Esophagus squamous epithelium (tissue), 5 donors: ENCODE results near the gene EGFR. TPM values are rescaled to one million over a fixed set of nuclear protein-coding genes. Genes with fewer than 3 reads are reported as not detected.

Source experiments
- DNase-seq: peaks from one replicate; lab custom pipeline; 2025; lab: John Stamatoyannopoulos, UW
- H3K27ac ChIP-seq, 4 donors: fragments of 200-600 bp; sonication (generic); one replicate each; pipeline ENCODE4 v1.5.1; 2016 to 2019; ENCODE audit warnings: mild to moderate bottlenecking in 1 of 4
- H3K27me3 ChIP-seq, 4 donors: fragments of 200-600 bp; sonication (generic); 1 replicate in 3 of 4; 2 replicates in 1 of 4; pipeline versions ENCODE4 v1.5.1 to v1.6.0; 2017 to 2021; ENCODE audit warnings: antibody characterized with exemption in 1 of 4
- H3K36me3 ChIP-seq, 3 donors: fragments of 200-600 bp; sonication (generic); one replicate each; pipeline ENCODE4 v1.5.1; 2016 to 2019
- H3K4me1 ChIP-seq, 3 donors: fragments of 200-600 bp; sonication (generic); one replicate each; pipeline ENCODE4 v1.5.1; 2017 to 2019
- H3K4me3 ChIP-seq, 4 donors: fragments of 200-600 bp; sonication (generic); 1 replicate in 3 of 4; 2 replicates in 1 of 4; pipeline ENCODE4 v1.5.1; 2016 to 2019; ENCODE audit warnings: mild to moderate bottlenecking in 2 of 4, moderate library complexity in 1 of 4
- H3K9me3 ChIP-seq, 3 donors: fragments of 200-600 bp; sonication (generic); one replicate each; pipeline ENCODE4 v1.5.1; 2016 to 2019
- CTCF ChIP-seq, 6 experiments: fragments of 450-650 bp in 4 of 6; fragments of 200-600 bp in 2 of 6; sonication (generic) in 2 of 6; IDR thresholded peaks; one replicate each; pipeline ENCODE4 v1.5.1; 2016 to 2019; ENCODE audit warnings: antibody characterized with exemption in 6 of 6, mild to moderate bottlenecking in 4 of 6, moderate library complexity in 4 of 6
- POLR2A ChIP-seq, 4 donors: fragments of 450-650 bp; IDR thresholded peaks; one replicate each; pipeline ENCODE4 v1.6.1; 2017; ENCODE audit warnings: antibody characterized with exemption in 4 of 4, mild to moderate bottlenecking in 4 of 4, moderate library complexity in 3 of 4
- WGBS, 2 donors: methylation state at CpG; one replicate each; pipeline ENCODE4 v1.1.5; 2018; 5-methylcytosine and 5-hydroxymethylcytosine counted together
- intact Hi-C: fragments of 100-400 bp; cut with DNase I; formaldehyde crosslinking; loops from one replicate; pipeline ENCODE4 v1.15.0; 2022
- total RNA-seq, 4 donors: library from RNA; depleted of rRNA; stranded (reverse); fragments of >200 nt; gene quantifications; one replicate each; pipeline ENCODE4 v1.1.0, GENCODE V29; 2016
- donor health status: DM: yes; HTN: yes; CAD: no.

EGFR gene
- total RNA-seq = 100 to 1,000 TPM in 1 of 4 donors, 10 to 100 TPM in 3; 66.1 to 108 (median 72.3) TPM

- DNase-seq = no peak
- 4 to 6% methylated on average over 14 to 28 of the region's 80 CpGs for WGBS, 2 donors
- intact Hi-C loops = no loop called here
Measured at GRCh38 chr7:55018361-55019190, at the start of gene EGFR. Gene EGFR, plus strand, starts transcription at chr7:55019017. Its CDS starts 261 bp downstream, at chr7:55019278.

GRCh38 chr7:54969208-54969967 is 49.4 kb upstream of the EGFR start:
- H3K27ac ChIP-seq = no peak overlapping the region
- no peak for DNase-seq
- no peaks in the 10 kb centered on the region for H3K4me1 ChIP-seq
- intact Hi-C loops = no loop called here
- no peaks in the 10 kb centered on the region for H3K36me3 ChIP-seq
- TF ChIP-seq CTCF (IDR thresholded peaks at IDR 0.05) = no peak
- TF ChIP-seq POLR2A (IDR thresholded peaks at IDR 0.05) = no peak
- 80 to 87% methylated on average over 13 of the region's 13 CpGs for WGBS, 2 donors
- H3K27me3 ChIP-seq = no peaks in the 10 kb centered on the region
- H3K9me3 ChIP-seq = peaks cover 0 to 9% (median 0%) of the 10 kb centered on the region in 3 donors
- no peak overlapping the region for H3K4me3 ChIP-seq

More at GRCh38 chr7:55018361-55019190, at the start of gene EGFR:
- H3K4me1 ChIP-seq = peaks cover 10 to 49% (median 20%) of the 10 kb centered on the region in 3 donors
- no peaks in the 10 kb centered on the region for H3K36me3 ChIP-seq
- H3K4me3 ChIP-seq = peak within 1 kb of the TSS; percentile 79 to 93 (median 88)
- H3K9me3 ChIP-seq = no peaks in the 10 kb centered on the region
- peak within 1 kb of the TSS; percentile 94 to 100 (median 98) for H3K27ac ChIP-seq
- H3K27me3 ChIP-seq = peaks cover 0 to 28% (median 0%) of the 10 kb centered on the region in 4 donors
- TF ChIP-seq CTCF (IDR thresholded peaks at IDR 0.05) (no peak), POLR2A (IDR thresholded peaks at IDR 0.05) (peak in 2 of 4 donors; percentile 91 to 95)

- Histone ChIP-seq H3K4me3 (no peak overlapping the region), H3K9me3 (peaks cover 0 to 9% (median 0%) of the 10 kb centered on the region in 3 donors), H3K36me3 (no peaks in the 10 kb centered on the region), H3K27ac (no peak overlapping the region), H3K4me1 (no peaks in the 10 kb centered on the region), H3K27me3 (no peaks in the 10 kb centered on the region)
- no peak for TF ChIP-seq POLR2A (IDR thresholded peaks at IDR 0.05)
- WGBS, 2 donors = 66 to 73% methylated on average over 2 of the region's 2 CpGs
- no peak for DNase-seq
- intact Hi-C loops = no loop called here
Measured at GRCh38 chr7:54972733-54973294, 46.0 kb upstream of the EGFR start.

GRCh38 chr7:54978364-54979116 is 40.3 kb upstream of the EGFR start:
- Histone ChIP-seq H3K4me3 (no peak overlapping the region), H3K27me3 (no peaks in the 10 kb centered on the region), H3K4me1 (no peaks in the 10 kb centered on the region), H3K27ac (no peak overlapping the region), H3K9me3 (no peaks in the 10 kb centered on the region), H3K36me3 (no peaks in the 10 kb centered on the region)
- TF ChIP-seq POLR2A (IDR thresholded peaks at IDR 0.05) (no peak), CTCF (IDR thresholded peaks at IDR 0.05) (no peak)
- no peak for DNase-seq
- intact Hi-C loops = no loop called here
- WGBS, 2 donors = 76 to 80% methylated on average over 9 of the region's 9 CpGs

GRCh38 chr7:54980521-54980920 is 38.3 kb upstream of the EGFR start:
- TF ChIP-seq POLR2A (IDR thresholded peaks at IDR 0.05) (no peak), CTCF (IDR thresholded peaks at IDR 0.05) (no peak)
- DNase-seq = no peak

More at GRCh38 chr7:54980521-54980920, 38.3 kb upstream of the EGFR start:
- no peaks in the 10 kb centered on the region for H3K27me3 ChIP-seq
- H3K4me1 ChIP-seq = no peaks in the 10 kb centered on the region
- intact Hi-C loops = no loop called here
- no peak overlapping the region for H3K27ac ChIP-seq
- 88 to 89% methylated on average over 9 to 14 of the region's 14 CpGs for WGBS, 2 donors
- H3K36me3 ChIP-seq = no peaks in the 10 kb centered on the region
- no peak overlapping the region for H3K4me3 ChIP-seq
- H3K9me3 ChIP-seq = no peaks in the 10 kb centered on the region
